HepG2 (cell line): ENCODE data around the gene RUNDC1. TPM values are rescaled to one million over a fixed set of nuclear protein-coding genes. Genes with fewer than 3 reads are reported as not detected.

Experiments
- ELF3 ChIP-seq: IDR thresholded peaks from 2 replicates; pipeline ENCODE4 v1.6.1; 2016; ENCODE audit warnings: missing genetic modification reagents, missing compliant biosample characterization
- ERF ChIP-seq: IDR thresholded peaks from 2 replicates; pipeline ENCODE4 v1.6.1; 2018; ENCODE audit warnings: missing biosample characterization, missing genetic modification reagents
- GPN1 ChIP-seq: sonication (generic); formaldehyde crosslinking; IDR thresholded peaks from 2 replicates; pipeline ENCODE4 v1.5.1; 2020; ENCODE audit warnings: missing genetic modification reagents, borderline replicate concordance
- GTF2F1 ChIP-seq: fragments of 150-350 bp; IDR thresholded peaks from 2 replicates; pipeline ENCODE4 v1.6.1; 2014; ENCODE audit warnings: low read length
- HNRNPL ChIP-seq: fragments of 200-400 bp; formaldehyde crosslinking; IDR thresholded peaks from 2 replicates; pipeline ENCODE4 v1.6.1; 2017; ENCODE audit warnings: mild to moderate bottlenecking, low read depth, low read length
- NBN ChIP-seq: fragments of 450-650 bp; conservative IDR thresholded peaks from 2 replicates; pipeline ENCODE4 v1.6.1; 2017
- ZBTB20 ChIP-seq: sonication (generic); formaldehyde crosslinking; IDR thresholded peaks from 2 replicates; pipeline ENCODE4 v1.8.1; 2023; ENCODE audit warnings: missing genetic modification reagents, low read depth, mild to moderate bottlenecking, borderline replicate concordance
- ZNF160 ChIP-seq: sonication (generic); formaldehyde crosslinking; IDR thresholded peaks from 2 replicates; pipeline ENCODE4 v1.8.0; 2022; ENCODE audit warnings: mild to moderate bottlenecking, inconsistent platforms, missing genetic modification reagents
- ZNF343 ChIP-seq: sonication (generic); formaldehyde crosslinking; IDR thresholded peaks from 2 replicates; pipeline ENCODE4 v1.4.0; 2020; ENCODE audit warnings: mild to moderate bottlenecking, missing genetic modification reagents
- ZNF382 ChIP-seq: sonication (generic); formaldehyde crosslinking; IDR thresholded peaks from 2 replicates; pipeline ENCODE4 v1.5.0; 2020; ENCODE audit warnings: missing genetic modification reagents, mild to moderate bottlenecking, borderline replicate concordance
- ZNF678 ChIP-seq: sonication (generic); formaldehyde crosslinking; IDR thresholded peaks from 2 replicates; pipeline ENCODE4 v1.4.0; 2020; ENCODE audit warnings: mild to moderate bottlenecking, missing genetic modification reagents
- ZNF749 ChIP-seq: sonication (generic); formaldehyde crosslinking; IDR thresholded peaks from 2 replicates; pipeline ENCODE4 v1.8.0; 2022; ENCODE audit warnings: mild to moderate bottlenecking, missing genetic modification reagents, moderate library complexity, borderline replicate concordance
- ZNF773 ChIP-seq: sonication (generic); formaldehyde crosslinking; IDR thresholded peaks from 2 replicates; pipeline ENCODE4 v1.4.0; 2020; ENCODE audit warnings: missing genetic modification reagents, borderline replicate concordance
- ZSCAN30 ChIP-seq: sonication (generic); formaldehyde crosslinking; IDR thresholded peaks from 2 replicates; pipeline ENCODE4 v1.5.0; 2020; ENCODE audit warnings: mild to moderate bottlenecking, missing genetic modification reagents
- polyA plus RNA-seq, 8 experiments: library from polyadenylated mRNA; depleted of rRNA in 3 of 8; stranded (reverse) in 7 of 8; unstranded in 1 of 8; fragments of >200 nt; fragmentation: Illumina TruSeq in 4 of 8; extraction: Trizol in 4 of 8; gene quantifications; 2 replicates each; pipeline versions ENCODE4 v1.2.1 to v1.2.3, GENCODE V29; 2011 to 2016; ENCODE audit warnings: low read depth in 4 of 8, missing spikeins in 1 of 8, mixed read lengths in 1 of 8; ENCODE audit not compliant: insufficient read depth in 1 of 8
- total RNA-seq, 5 experiments: library from RNA; depleted of rRNA; stranded (reverse); fragments of >200 nt; fragmentation: Illumina TruSeq; extraction: Trizol; gene quantifications; 2 replicates each; pipeline ENCODE4 v1.2.3, GENCODE V29; 2016; ENCODE audit warnings: low read depth in 1 of 5
- TF ChIP-seq, protein P1 (sequence below): sonication (generic); formaldehyde crosslinking; IDR thresholded peaks from 2 replicates; pipeline ENCODE4 v1.8.1; 2023; ENCODE audit warnings: missing genetic modification reagents, mild to moderate bottlenecking, borderline replicate concordance
- TF ChIP-seq, protein P2 (sequence below), 2 experiments: fragments of 450-650 bp in 1 of 2; sonication (generic) in 1 of 2; formaldehyde crosslinking in 1 of 2; IDR thresholded peaks; 2 replicates each; pipeline versions ENCODE4 v1.6.1 to v1.8.0; 2016 to 2022; ENCODE audit warnings: antibody characterized with exemption in 1 of 2, mild to moderate bottlenecking in 1 of 2, missing genetic modification reagents in 1 of 2
- TF ChIP-seq, protein P3 (sequence below): sonication (generic); formaldehyde crosslinking; IDR thresholded peaks from 2 replicates; pipeline ENCODE4 v1.5.1; 2020; ENCODE audit warnings: missing genetic modification reagents, mild to moderate bottlenecking, borderline replicate concordance

The RUNDC1 gene
- total and polyA plus RNA-seq, 2 of the 13 experiments (the other 11 are each of a cell fraction or from before 2014, with no cell fraction given), result 10.3 to 11.4 TPM

GRCh38 chr17:42997984-42998938 lies 17.9 kb downstream of the RUNDC1 start, which contains the start of gene RPL27 (continued):
- TF ChIP-seq, protein P1, sequence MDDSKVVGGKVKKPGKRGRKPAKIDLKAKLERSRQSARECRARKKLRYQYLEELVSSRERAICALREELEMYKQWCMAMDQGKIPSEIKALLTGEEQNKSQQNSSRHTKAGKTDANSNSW (CRISPR knock-in tag), result no peak
- TF ChIP-seq GTF2F1, result 0 out of 2 replicates have a peak, but pooled peaks have one; percentile 71
- TF ChIP-seq, protein P2, sequence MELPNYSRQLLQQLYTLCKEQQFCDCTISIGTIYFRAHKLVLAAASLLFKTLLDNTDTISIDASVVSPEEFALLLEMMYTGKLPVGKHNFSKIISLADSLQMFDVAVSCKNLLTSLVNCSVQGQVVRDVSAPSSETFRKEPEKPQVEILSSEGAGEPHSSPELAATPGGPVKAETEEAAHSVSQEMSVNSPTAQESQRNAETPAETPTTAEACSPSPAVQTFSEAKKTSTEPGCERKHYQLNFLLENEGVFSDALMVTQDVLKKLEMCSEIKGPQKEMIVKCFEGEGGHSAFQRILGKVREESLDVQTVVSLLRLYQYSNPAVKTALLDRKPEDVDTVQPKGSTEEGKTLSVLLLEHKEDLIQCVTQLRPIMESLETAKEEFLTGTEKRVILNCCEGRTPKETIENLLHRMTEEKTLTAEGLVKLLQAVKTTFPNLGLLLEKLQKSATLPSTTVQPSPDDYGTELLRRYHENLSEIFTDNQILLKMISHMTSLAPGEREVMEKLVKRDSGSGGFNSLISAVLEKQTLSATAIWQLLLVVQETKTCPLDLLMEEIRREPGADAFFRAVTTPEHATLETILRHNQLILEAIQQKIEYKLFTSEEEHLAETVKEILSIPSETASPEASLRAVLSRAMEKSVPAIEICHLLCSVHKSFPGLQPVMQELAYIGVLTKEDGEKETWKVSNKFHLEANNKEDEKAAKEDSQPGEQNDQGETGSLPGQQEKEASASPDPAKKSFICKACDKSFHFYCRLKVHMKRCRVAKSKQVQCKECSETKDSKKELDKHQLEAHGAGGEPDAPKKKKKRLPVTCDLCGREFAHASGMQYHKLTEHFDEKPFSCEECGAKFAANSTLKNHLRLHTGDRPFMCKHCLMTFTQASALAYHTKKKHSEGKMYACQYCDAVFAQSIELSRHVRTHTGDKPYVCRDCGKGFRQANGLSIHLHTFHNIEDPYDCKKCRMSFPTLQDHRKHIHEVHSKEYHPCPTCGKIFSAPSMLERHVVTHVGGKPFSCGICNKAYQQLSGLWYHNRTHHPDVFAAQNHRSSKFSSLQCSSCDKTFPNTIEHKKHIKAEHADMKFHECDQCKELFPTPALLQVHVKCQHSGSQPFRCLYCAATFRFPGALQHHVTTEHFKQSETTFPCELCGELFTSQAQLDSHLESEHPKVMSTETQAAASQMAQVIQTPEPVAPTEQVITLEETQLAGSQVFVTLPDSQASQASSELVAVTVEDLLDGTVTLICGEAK (IDR thresholded peaks at IDR 0.05), result peak; percentile 100
- TF ChIP-seq, protein P2 (CRISPR knock-in tag; IDR thresholded peaks at IDR 0.05), result peak; percentile 100
- TF ChIP-seq ZBTB20 (CRISPR knock-in tag), result peak; percentile 95
- TF ChIP-seq ZNF773, result peak; percentile 78
- peak; percentile 89 for TF ChIP-seq ZNF343 (CRISPR knock-in tag)
- TF ChIP-seq ZSCAN30 (CRISPR knock-in tag), result no peak
- peak; percentile 92 for TF ChIP-seq ZNF160 (CRISPR knock-in tag)
- TF ChIP-seq ELF3 (CRISPR knock-in tag), result peak; percentile 99
- TF ChIP-seq ZNF749 (CRISPR knock-in tag), result peak; percentile 89; the same call in 1 of the 2 replicates
- TF ChIP-seq GPN1 (CRISPR knock-in tag), result 0 out of 2 replicates have a peak, but pooled peaks have one; percentile 87
- no peak for TF ChIP-seq ZNF678 (CRISPR knock-in tag)
- TF ChIP-seq, protein P3, sequence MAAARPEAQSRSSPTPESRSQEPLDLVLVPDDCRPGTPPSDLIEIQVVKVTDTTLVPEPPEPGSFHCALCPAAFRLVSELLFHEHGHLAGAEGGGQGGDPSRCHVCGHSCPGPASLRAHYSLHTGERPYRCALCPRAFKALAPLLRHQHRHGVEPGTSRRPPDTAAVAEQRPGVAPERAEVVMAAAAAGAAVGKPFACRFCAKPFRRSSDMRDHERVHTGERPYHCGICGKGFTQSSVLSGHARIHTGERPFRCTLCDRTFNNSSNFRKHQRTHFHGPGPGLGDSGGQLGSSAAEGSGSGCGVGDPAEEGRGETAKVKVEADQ, result peak; percentile 73; the same call in 1 of the 2 replicates
- TF ChIP-seq ERF, result peak; percentile 100
- no peak for TF ChIP-seq ZNF382 (CRISPR knock-in tag)
- no peak for TF ChIP-seq NBN
- peak; percentile 85 for TF ChIP-seq HNRNPL
